Middle frontal gyrus (tissue), 1 donor: ENCODE results near the gene RRP15.

Source experiments
- DNase-seq: peaks from one replicate; pipeline ENCODE4 v3.0.0-alpha.2; 2015; ENCODE audit warnings: low spot score; ENCODE audit errors: extremely low spot score

The RRP15 gene

GRCh38 chr1:218384581-218384993, 99.5 kb downstream of the RRP15 start:
- DNase-seq: no peak
